DND-41 (cell line): ENCODE data around the gene ARFIP2.

ENCODE experiments used
- ATAC-seq: fragments of 200-7000 bp; cut with Tn5 transposase; 3 replicates; pipeline ENCODE4 v1.9.1; 2021; ENCODE audit warnings: low read depth; ENCODE audit not compliant: insufficient read depth
- DNase-seq: peaks from one replicate; pipeline ENCODE4 v3.0.0-alpha.2; 2020
- H2AFZ ChIP-seq: 2 replicates; pipeline ENCODE4 v1.6.0; 2012; ENCODE audit warnings: low read depth, low read length
- H3K27ac ChIP-seq: 2 replicates; pipeline ENCODE4 v1.5.1; 2012; ENCODE audit warnings: low read length, inconsistent platforms
- H3K27me3 ChIP-seq: fragments of 200-600 bp; sonication (generic); 2 replicates; pipeline ENCODE4 v1.6.0; 2012; ENCODE audit warnings: low read length, mild to moderate bottlenecking, inconsistent platforms; ENCODE audit not compliant: insufficient read depth, poor library complexity
- H3K36me3 ChIP-seq: 2 replicates; pipeline ENCODE4 v1.5.1; 2012; ENCODE audit warnings: low read length, inconsistent platforms; ENCODE audit not compliant: insufficient read depth
- H3K4me1 ChIP-seq: 2 replicates; pipeline ENCODE4 v1.5.1; 2012; ENCODE audit warnings: mild to moderate bottlenecking, low read length; ENCODE audit not compliant: insufficient read depth
- H3K4me2 ChIP-seq: 2 replicates; pipeline ENCODE4 v1.6.0; 2012; ENCODE audit warnings: mild to moderate bottlenecking, moderate library complexity, low read length, inconsistent platforms; ENCODE audit not compliant: insufficient read depth
- H3K4me3 ChIP-seq, 2 experiments: fragments of 200-600 bp in 1 of 2; shearing (Covaris generic) in 1 of 2; 2 replicates each; pipeline ENCODE4 v1.5.1; 2012 to 2016; ENCODE audit warnings: inconsistent platforms in 2 of 2, low read length in 2 of 2, mild to moderate bottlenecking in 2 of 2, low read depth in 1 of 2, moderate library complexity in 1 of 2
- H3K79me2 ChIP-seq: 2 replicates; pipeline ENCODE4 v1.6.0; 2012; ENCODE audit warnings: low read length, inconsistent platforms; ENCODE audit not compliant: insufficient read depth
- H3K9ac ChIP-seq: 2 replicates; pipeline ENCODE4 v1.6.0; 2012; ENCODE audit warnings: low read depth, mild to moderate bottlenecking, inconsistent platforms, low read length, moderate library complexity
- H3K9me3 ChIP-seq: 2 replicates; pipeline ENCODE4 v1.5.1; 2012; ENCODE audit warnings: low read length, moderate library complexity, mild to moderate bottlenecking, inconsistent platforms; ENCODE audit not compliant: insufficient read depth, severe bottlenecking
- H4K20me1 ChIP-seq: 2 replicates; pipeline ENCODE4 v1.6.0; 2012; ENCODE audit warnings: low read length; ENCODE audit not compliant: insufficient read depth
- EZH2 ChIP-seq: IDR thresholded peaks from 3 replicates; pipeline ENCODE4 v1.6.1; 2012; ENCODE audit warnings: borderline replicate concordance, low read depth, mild to moderate bottlenecking, moderate library complexity, low read length, inconsistent platforms; ENCODE audit not compliant: severe bottlenecking
- TF ChIP-seq, protein P1 (sequence below): IDR thresholded peaks from 2 replicates; pipeline ENCODE4 v1.5.1; 2012; ENCODE audit warnings: borderline replicate concordance, low read length, moderate library complexity, mild to moderate bottlenecking; ENCODE audit not compliant: poor library complexity, severe bottlenecking; ENCODE audit errors: extremely low read depth

ARFIP2 gene

DNA sequence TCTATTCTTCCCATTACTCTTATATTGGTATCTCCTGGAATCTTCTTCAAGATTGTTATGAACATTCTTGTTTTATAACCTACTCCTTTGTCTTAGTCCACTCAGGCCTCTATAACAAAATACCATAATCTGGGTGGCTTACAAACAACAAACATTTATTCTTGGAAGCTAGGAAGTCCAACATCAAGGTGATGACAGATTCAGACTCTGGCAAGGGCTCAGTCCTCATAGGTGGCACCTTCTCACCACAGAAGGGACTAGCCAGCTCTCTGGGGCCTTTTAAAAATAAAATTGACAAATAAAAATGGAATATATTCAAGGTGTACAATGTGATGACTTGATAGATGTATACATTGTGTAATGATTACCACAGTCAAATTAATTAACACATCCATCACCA lies 35.7 kb upstream of the ARFIP2 start:
- TF ChIP-seq, protein P1, sequence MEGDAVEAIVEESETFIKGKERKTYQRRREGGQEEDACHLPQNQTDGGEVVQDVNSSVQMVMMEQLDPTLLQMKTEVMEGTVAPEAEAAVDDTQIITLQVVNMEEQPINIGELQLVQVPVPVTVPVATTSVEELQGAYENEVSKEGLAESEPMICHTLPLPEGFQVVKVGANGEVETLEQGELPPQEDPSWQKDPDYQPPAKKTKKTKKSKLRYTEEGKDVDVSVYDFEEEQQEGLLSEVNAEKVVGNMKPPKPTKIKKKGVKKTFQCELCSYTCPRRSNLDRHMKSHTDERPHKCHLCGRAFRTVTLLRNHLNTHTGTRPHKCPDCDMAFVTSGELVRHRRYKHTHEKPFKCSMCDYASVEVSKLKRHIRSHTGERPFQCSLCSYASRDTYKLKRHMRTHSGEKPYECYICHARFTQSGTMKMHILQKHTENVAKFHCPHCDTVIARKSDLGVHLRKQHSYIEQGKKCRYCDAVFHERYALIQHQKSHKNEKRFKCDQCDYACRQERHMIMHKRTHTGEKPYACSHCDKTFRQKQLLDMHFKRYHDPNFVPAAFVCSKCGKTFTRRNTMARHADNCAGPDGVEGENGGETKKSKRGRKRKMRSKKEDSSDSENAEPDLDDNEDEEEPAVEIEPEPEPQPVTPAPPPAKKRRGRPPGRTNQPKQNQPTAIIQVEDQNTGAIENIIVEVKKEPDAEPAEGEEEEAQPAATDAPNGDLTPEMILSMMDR: no peak
- no peaks in the 10 kb centered on the region for H3K4me1 ChIP-seq
- H3K4me2 ChIP-seq: no peak overlapping the region
- no peaks in the 10 kb centered on the region for H4K20me1 ChIP-seq
- DNase-seq (no peak), ATAC-seq (no peak)
- peaks cover 3% of the 10 kb centered on the region; the same call in 1 of the 2 replicates for H3K36me3 ChIP-seq
- no peaks in the 10 kb centered on the region for H3K9me3 ChIP-seq
- H3K9ac ChIP-seq: no peak overlapping the region
- no peak overlapping the region for H3K4me3 ChIP-seq
- H3K27me3 ChIP-seq: no peaks in the 10 kb centered on the region
- H3K79me2 ChIP-seq: no peaks in the 10 kb centered on the region
- H2AFZ ChIP-seq: no peak overlapping the region
- H3K27ac ChIP-seq: no peak overlapping the region

DNA sequence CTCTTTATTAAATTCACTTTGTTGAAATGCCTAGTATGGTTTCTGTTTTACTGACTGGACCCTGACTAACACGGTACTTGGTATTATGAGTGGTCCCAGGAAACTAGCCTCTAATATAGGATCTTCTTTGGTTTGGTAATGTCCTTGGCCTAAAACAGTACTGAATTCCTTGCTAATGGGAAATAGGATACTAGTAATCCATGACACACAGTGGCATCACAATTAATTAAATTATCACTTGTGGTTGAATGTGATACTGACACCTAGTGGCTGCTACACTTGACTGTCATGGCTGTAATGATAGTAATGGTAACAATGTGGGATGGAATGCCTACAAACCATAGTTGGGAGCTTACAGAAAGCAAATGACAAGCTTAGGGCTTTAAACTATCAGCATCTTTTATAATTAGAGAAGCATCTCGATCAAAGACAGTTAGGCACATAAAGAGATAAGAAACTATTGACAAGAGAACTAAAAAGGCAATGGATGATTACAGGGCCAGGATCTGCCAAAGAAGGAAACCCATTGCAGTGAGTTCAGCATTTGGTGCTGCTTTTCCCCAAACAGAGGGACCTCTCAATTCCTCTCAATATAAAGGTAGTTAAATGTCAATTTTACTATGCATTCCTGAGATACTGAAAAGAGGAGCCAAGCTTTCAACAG lies 24.6 kb upstream of the ARFIP2 start:
- H2AFZ ChIP-seq: no peak overlapping the region
- no peak overlapping the region for H3K9ac ChIP-seq
- H3K4me3 ChIP-seq: no peak overlapping the region
- no peaks in the 10 kb centered on the region for H4K20me1 ChIP-seq
- no peaks in the 10 kb centered on the region for H3K79me2 ChIP-seq
- TF ChIP-seq, protein P1: peak; percentile 85
- TF ChIP-seq EZH2: no peak
- H3K4me1 ChIP-seq: no peaks in the 10 kb centered on the region
- H3K27me3 ChIP-seq: no peaks in the 10 kb centered on the region
- ATAC-seq (peak; percentile 84), DNase-seq (peak; percentile 15)
- no peak overlapping the region for H3K27ac ChIP-seq
- H3K36me3 ChIP-seq: peaks cover 7% of the 10 kb centered on the region; the same call in 1 of the 2 replicates
- H3K4me2 ChIP-seq: no peak overlapping the region
- H3K9me3 ChIP-seq: no peaks in the 10 kb centered on the region

DNA sequence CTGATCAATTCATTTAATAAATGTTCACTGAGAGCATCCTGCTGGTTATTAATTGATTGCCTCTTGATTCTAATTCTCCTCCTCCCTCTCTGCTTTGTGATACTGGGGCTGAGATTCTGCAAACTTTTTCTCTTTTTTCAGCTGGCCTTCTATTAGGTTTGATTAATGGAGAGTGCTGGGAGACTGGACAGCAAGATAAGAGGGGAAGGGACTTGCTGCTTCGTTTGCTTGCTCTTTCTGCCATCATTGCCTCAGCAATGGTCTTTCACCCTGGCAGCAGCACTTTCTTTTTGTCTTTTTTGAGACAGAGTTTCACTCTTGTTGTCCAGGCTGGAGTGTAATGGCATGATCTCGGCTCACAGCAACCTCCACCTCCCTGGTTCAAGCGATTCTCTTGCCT lies 23.0 kb upstream of the ARFIP2 start:
- no peaks in the 10 kb centered on the region for H3K27me3 ChIP-seq
- no peaks in the 10 kb centered on the region for H4K20me1 ChIP-seq
- H2AFZ ChIP-seq: no peak overlapping the region
- no peak overlapping the region for H3K9ac ChIP-seq
- H3K4me3 ChIP-seq: no peak overlapping the region
- no peak overlapping the region for H3K27ac ChIP-seq
- DNase-seq (no peak), ATAC-seq (no peak)
- peaks cover 7% of the 10 kb centered on the region; the same call in 1 of the 2 replicates for H3K36me3 ChIP-seq
- no peaks in the 10 kb centered on the region for H3K9me3 ChIP-seq
- no peaks in the 10 kb centered on the region for H3K4me1 ChIP-seq
- no peak overlapping the region for H3K4me2 ChIP-seq
- TF ChIP-seq, protein P1: no peak
- no peak for TF ChIP-seq EZH2
- H3K79me2 ChIP-seq: no peaks in the 10 kb centered on the region
